Neural crest cell (in vitro differentiated cells): ENCODE measurements around the gene ZFP36L1. TPM values are rescaled to one million over a fixed set of nuclear protein-coding genes. Genes with fewer than 3 reads are reported as not detected.

Experiments used
- DNase-seq: peaks from one replicate; pipeline ENCODE4 v3.0.0; 2021; ENCODE audit warnings: low read depth, mixed read lengths, low spot score
- H3K27ac Mint-ChIP-seq: one replicate; pipeline ENCODE4 v1.8.0; 2021; ENCODE audit warnings: mild to moderate bottlenecking, mixed read lengths; ENCODE audit not compliant: unreplicated experiment
- H3K27me3 Mint-ChIP-seq: 2 replicates; pipeline ENCODE4 v1.8.0; 2021; ENCODE audit warnings: low read depth, mild to moderate bottlenecking, mixed read lengths
- H3K36me3 Mint-ChIP-seq: 2 replicates; pipeline ENCODE4 v1.8.0; 2021; ENCODE audit warnings: low read depth, mild to moderate bottlenecking, mixed read lengths
- H3K4me1 Mint-ChIP-seq: 2 replicates; pipeline ENCODE4 v1.8.0; 2021; ENCODE audit warnings: mixed read lengths
- H3K4me3 Mint-ChIP-seq: one replicate; pipeline ENCODE4 v1.8.0; 2021; ENCODE audit warnings: mild to moderate bottlenecking, mixed read lengths
- H3K9me3 Mint-ChIP-seq: 2 replicates; pipeline ENCODE4 v1.8.0; 2021; ENCODE audit warnings: mixed read lengths
- total RNA-seq: library from RNA; stranded (reverse); gene quantifications from 2 replicates; pipeline ENCODE4 v1.2.1, GENCODE V29; 2021
- TF ChIP-seq, protein P1 (sequence below): fragments of 200-600 bp; sonication (generic); conservative IDR thresholded peaks from 2 replicates; pipeline ENCODE4 v1.5.0; 2021; ENCODE audit warnings: antibody characterized with exemption, mild to moderate bottlenecking

ZFP36L1 gene
- total RNA-seq, 1 donor from 2014 or later, result 289 TPM

DNA sequence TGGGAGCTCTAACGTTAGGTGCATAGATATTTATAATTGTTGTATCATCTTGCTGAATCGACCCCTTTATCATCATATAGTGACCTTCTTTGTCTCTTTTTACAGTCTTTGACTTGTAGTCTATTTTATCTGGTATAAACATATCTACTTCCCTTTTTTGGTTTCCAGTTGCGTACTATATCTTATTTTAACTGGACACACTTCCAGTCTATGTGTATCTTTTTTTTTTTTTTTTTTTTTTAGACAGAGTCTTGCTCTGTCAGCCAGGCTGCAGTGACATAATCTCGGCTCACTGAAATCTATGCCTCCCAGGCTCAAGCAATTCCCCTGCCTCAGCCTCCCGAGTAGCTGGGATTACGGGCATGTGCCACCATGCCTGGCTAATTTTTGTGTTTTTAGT lies 41.9 kb upstream of the ZFP36L1 start:
- Mint-ChIP-seq H3K4me1 (no peaks in the 10 kb centered on the region), H3K4me3 (no peak overlapping the region), H3K9me3 (peaks cover 26% of the 10 kb centered on the region), H3K36me3 (peaks cover 25% of the 10 kb centered on the region), H3K27ac (no peak overlapping the region), H3K27me3 (no peaks in the 10 kb centered on the region)
- TF ChIP-seq, protein P1, sequence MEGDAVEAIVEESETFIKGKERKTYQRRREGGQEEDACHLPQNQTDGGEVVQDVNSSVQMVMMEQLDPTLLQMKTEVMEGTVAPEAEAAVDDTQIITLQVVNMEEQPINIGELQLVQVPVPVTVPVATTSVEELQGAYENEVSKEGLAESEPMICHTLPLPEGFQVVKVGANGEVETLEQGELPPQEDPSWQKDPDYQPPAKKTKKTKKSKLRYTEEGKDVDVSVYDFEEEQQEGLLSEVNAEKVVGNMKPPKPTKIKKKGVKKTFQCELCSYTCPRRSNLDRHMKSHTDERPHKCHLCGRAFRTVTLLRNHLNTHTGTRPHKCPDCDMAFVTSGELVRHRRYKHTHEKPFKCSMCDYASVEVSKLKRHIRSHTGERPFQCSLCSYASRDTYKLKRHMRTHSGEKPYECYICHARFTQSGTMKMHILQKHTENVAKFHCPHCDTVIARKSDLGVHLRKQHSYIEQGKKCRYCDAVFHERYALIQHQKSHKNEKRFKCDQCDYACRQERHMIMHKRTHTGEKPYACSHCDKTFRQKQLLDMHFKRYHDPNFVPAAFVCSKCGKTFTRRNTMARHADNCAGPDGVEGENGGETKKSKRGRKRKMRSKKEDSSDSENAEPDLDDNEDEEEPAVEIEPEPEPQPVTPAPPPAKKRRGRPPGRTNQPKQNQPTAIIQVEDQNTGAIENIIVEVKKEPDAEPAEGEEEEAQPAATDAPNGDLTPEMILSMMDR, result no peak
- no peak for DNase-seq

DNA sequence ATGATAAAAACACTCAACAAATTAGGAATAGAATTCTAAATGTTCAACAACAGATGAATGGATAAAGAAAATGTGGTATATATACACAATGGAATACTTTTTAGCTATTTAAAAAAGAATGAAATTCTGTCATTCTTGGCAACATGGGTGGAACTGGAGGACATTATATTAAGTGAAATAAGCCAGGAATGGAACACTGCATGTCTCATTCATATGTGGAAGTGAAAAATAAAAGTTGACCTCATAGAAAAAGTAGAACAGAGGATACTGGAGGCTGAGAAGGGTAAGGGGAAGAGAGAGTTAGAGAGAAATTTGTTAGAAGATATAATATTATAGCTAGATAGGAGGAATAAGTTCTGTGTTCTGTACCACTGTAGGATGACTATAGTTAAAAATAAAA lies 35.8 kb upstream of the ZFP36L1 start:
- H3K9me3 Mint-ChIP-seq, result peaks cover 10% of the 10 kb centered on the region
- no peaks in the 10 kb centered on the region for H3K27me3 Mint-ChIP-seq
- no peak overlapping the region for H3K4me3 Mint-ChIP-seq
- peaks cover 5% of the 10 kb centered on the region for H3K36me3 Mint-ChIP-seq
- no peak overlapping the region for H3K27ac Mint-ChIP-seq
- peaks cover 6% of the 10 kb centered on the region for H3K4me1 Mint-ChIP-seq
- DNase-seq, result no peak
- TF ChIP-seq, protein P1, result no peak

DNA sequence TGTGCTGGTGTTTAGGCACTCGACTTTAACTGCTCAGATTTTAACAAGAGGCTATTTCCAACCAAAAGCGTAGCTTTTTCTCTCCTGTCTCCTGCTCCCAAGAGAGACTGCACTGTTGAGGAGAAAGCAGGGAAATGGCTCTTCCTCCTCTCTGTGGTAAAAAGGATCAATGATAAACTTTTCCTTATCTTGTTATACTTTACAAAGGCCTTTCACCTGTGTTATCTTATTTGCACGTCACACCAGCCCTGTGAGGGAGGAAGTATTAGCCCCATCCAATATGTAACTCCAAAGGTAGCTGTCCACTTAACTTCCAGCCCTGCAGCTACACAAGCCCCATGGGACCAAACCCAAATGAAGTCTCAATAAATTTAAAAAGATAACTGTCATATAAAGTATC lies 32.9 kb upstream of the ZFP36L1 start:
- DNase-seq, result no peak
- no peaks in the 10 kb centered on the region for H3K27me3 Mint-ChIP-seq
- H3K4me3 Mint-ChIP-seq, result no peak overlapping the region
- peaks cover 14% of the 10 kb centered on the region for H3K4me1 Mint-ChIP-seq
- H3K9me3 Mint-ChIP-seq, result peaks cover 3% of the 10 kb centered on the region
- no peak overlapping the region for H3K27ac Mint-ChIP-seq
- H3K36me3 Mint-ChIP-seq, result no peaks in the 10 kb centered on the region
- TF ChIP-seq, protein P1, result no peak

DNA sequence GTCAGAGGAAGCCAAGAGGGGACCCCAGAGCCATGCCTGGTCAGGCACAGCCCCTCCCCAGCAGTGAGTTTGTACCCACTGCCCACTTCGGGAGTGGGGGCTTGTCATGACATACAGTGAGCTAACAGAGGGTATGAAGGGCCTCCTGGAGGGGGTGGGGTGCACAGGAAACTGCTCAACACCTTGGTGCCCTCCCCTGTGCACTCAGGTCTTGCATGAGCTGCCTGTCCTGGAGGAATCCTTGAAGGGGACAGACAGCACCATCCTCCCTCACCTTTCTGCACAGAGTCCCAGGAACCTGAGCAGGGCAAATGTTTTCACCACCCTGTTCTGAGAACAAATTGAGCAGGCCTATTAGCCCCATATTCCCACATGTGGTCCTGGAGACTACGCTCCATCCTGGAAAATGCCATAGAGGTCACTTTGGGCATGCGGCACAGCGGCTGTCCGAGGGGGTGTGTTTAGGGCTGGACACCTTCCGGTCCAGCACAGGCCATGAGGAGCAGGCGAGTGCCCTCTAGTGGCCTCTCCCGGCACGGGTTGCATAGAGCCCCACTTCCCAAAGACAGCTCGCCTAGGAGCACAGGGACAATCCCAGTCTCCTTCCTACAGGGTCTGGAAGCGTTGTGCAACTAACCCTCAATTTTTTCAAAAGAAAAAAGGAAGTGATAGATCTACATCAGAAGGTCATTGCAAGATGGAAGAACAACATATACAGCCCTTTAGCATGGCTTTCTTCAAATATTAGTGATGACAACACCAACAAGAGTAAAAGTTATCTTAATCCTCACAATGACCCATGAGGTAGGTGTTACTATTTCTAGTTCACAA lies 31.9 kb upstream of the ZFP36L1 start:
- H3K4me1 Mint-ChIP-seq, result peaks cover 21% of the 10 kb centered on the region
- peak overlapping the region; percentile 27 for H3K27ac Mint-ChIP-seq
- no peaks in the 10 kb centered on the region for H3K27me3 Mint-ChIP-seq
- H3K9me3 Mint-ChIP-seq, result no peaks in the 10 kb centered on the region
- H3K4me3 Mint-ChIP-seq, result peak overlapping the region; percentile 0
- TF ChIP-seq, protein P1, result peak; percentile 87
- DNase-seq, result peak; percentile 90
- H3K36me3 Mint-ChIP-seq, result no peaks in the 10 kb centered on the region

DNA sequence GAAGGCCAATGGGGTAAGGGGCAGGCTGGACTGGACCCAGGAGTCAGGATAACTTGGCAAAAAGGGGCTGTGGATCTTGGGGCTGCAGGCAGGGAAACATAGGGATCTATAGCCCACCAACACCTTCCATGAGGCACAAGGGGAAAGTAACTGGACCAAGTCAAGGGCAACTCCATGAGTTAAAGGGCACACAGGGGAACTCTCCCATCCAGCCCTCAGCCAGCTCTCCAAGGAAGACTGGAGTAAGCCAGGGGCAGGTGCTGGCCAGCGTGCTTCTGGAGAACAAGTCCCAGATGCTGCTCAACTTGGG lies 31.3 kb upstream of the ZFP36L1 start:
- peaks cover 25% of the 10 kb centered on the region for H3K4me1 Mint-ChIP-seq
- no peaks in the 10 kb centered on the region for H3K27me3 Mint-ChIP-seq
- DNase-seq, result no peak
- no peaks in the 10 kb centered on the region for H3K9me3 Mint-ChIP-seq
- TF ChIP-seq, protein P1, result no peak
- no peak overlapping the region for H3K4me3 Mint-ChIP-seq
- no peaks in the 10 kb centered on the region for H3K36me3 Mint-ChIP-seq
- H3K27ac Mint-ChIP-seq, result peak overlapping the region; percentile 27
